DND-41 (cell line): ENCODE measurements around the gene APOL6.
A peak's percentile ranks its signal among the peaks of the same experiment; 100 is the strongest.

Source experiments
- ATAC-seq: fragments of 200-7000 bp; cut with Tn5 transposase; 3 replicates; pipeline ENCODE4 v1.9.1; 2021; ENCODE audit warnings: low read depth; ENCODE audit not compliant: insufficient read depth
- DNase-seq: peaks from one replicate; pipeline ENCODE4 v3.0.0-alpha.2; 2020
- H2AFZ ChIP-seq: 2 replicates; pipeline ENCODE4 v1.6.0; 2012; ENCODE audit warnings: low read depth, low read length
- H3K27ac ChIP-seq: 2 replicates; pipeline ENCODE4 v1.5.1; 2012; ENCODE audit warnings: low read length, inconsistent platforms
- H3K27me3 ChIP-seq: fragments of 200-600 bp; sonication (generic); 2 replicates; pipeline ENCODE4 v1.6.0; 2012; ENCODE audit warnings: low read length, mild to moderate bottlenecking, inconsistent platforms; ENCODE audit not compliant: insufficient read depth, poor library complexity
- H3K36me3 ChIP-seq: 2 replicates; pipeline ENCODE4 v1.5.1; 2012; ENCODE audit warnings: low read length, inconsistent platforms; ENCODE audit not compliant: insufficient read depth
- H3K4me1 ChIP-seq: 2 replicates; pipeline ENCODE4 v1.5.1; 2012; ENCODE audit warnings: mild to moderate bottlenecking, low read length; ENCODE audit not compliant: insufficient read depth
- H3K4me2 ChIP-seq: 2 replicates; pipeline ENCODE4 v1.6.0; 2012; ENCODE audit warnings: mild to moderate bottlenecking, moderate library complexity, low read length, inconsistent platforms; ENCODE audit not compliant: insufficient read depth
- H3K4me3 ChIP-seq, 2 experiments: fragments of 200-600 bp in 1 of 2; shearing (Covaris generic) in 1 of 2; 2 replicates each; pipeline ENCODE4 v1.5.1; 2012 to 2016; ENCODE audit warnings: inconsistent platforms in 2 of 2, low read length in 2 of 2, mild to moderate bottlenecking in 2 of 2, low read depth in 1 of 2, moderate library complexity in 1 of 2
- H3K79me2 ChIP-seq: 2 replicates; pipeline ENCODE4 v1.6.0; 2012; ENCODE audit warnings: low read length, inconsistent platforms; ENCODE audit not compliant: insufficient read depth
- H3K9ac ChIP-seq: 2 replicates; pipeline ENCODE4 v1.6.0; 2012; ENCODE audit warnings: low read depth, mild to moderate bottlenecking, inconsistent platforms, low read length, moderate library complexity
- H3K9me3 ChIP-seq: 2 replicates; pipeline ENCODE4 v1.5.1; 2012; ENCODE audit warnings: low read length, moderate library complexity, mild to moderate bottlenecking, inconsistent platforms; ENCODE audit not compliant: insufficient read depth, severe bottlenecking
- H4K20me1 ChIP-seq: 2 replicates; pipeline ENCODE4 v1.6.0; 2012; ENCODE audit warnings: low read length; ENCODE audit not compliant: insufficient read depth
- CTCF ChIP-seq: IDR thresholded peaks from 2 replicates; pipeline ENCODE4 v1.5.1; 2012; ENCODE audit warnings: borderline replicate concordance, low read length, moderate library complexity, mild to moderate bottlenecking; ENCODE audit not compliant: poor library complexity, severe bottlenecking; ENCODE audit errors: extremely low read depth
- EZH2 ChIP-seq: IDR thresholded peaks from 3 replicates; pipeline ENCODE4 v1.6.1; 2012; ENCODE audit warnings: borderline replicate concordance, low read depth, mild to moderate bottlenecking, moderate library complexity, low read length, inconsistent platforms; ENCODE audit not compliant: severe bottlenecking

APOL6 gene

GRCh38 chr22:35661464-35661863 is 13.2 kb downstream of the APOL6 start:
- H3K9ac ChIP-seq: no peak overlapping the region
- peaks cover 42% of the 10 kb centered on the region for H3K4me1 ChIP-seq
- H4K20me1 ChIP-seq: no peaks in the 10 kb centered on the region
- H3K9me3 ChIP-seq: peaks cover 48% of the 10 kb centered on the region
- peaks cover 34% of the 10 kb centered on the region for H3K79me2 ChIP-seq
- no peak overlapping the region for H3K4me2 ChIP-seq
- DNase-seq (no peak), ATAC-seq (no peak)
- H3K27ac ChIP-seq: peak overlapping the region; percentile 86
- H2AFZ ChIP-seq: no peak overlapping the region
- H3K4me3 ChIP-seq: no peak overlapping the region
- no peaks in the 10 kb centered on the region for H3K27me3 ChIP-seq
- TF ChIP-seq EZH2: no peak
- no peak for TF ChIP-seq CTCF
- H3K36me3 ChIP-seq: peaks cover 86% of the 10 kb centered on the region

GRCh38 chr22:35662914-35663313 is 14.7 kb downstream of the APOL6 start:
- no peak for ATAC-seq
- peaks cover 55% of the 10 kb centered on the region for H3K9me3 ChIP-seq
- no peak overlapping the region for H3K4me3 ChIP-seq
- no peak overlapping the region for H3K4me2 ChIP-seq
- H3K79me2 ChIP-seq: peaks cover 20% of the 10 kb centered on the region
- TF ChIP-seq CTCF: no peak
- no peaks in the 10 kb centered on the region for H3K27me3 ChIP-seq
- H3K4me1 ChIP-seq: peaks cover 35% of the 10 kb centered on the region
- peaks cover 81% of the 10 kb centered on the region for H3K36me3 ChIP-seq
- no peak for DNase-seq
- H3K27ac ChIP-seq: no peak overlapping the region
- H3K9ac ChIP-seq: no peak overlapping the region
- no peak overlapping the region for H2AFZ ChIP-seq
- H4K20me1 ChIP-seq: no peaks in the 10 kb centered on the region

- Histone ChIP-seq H3K27me3 (no peaks in the 10 kb centered on the region), H4K20me1 (no peaks in the 10 kb centered on the region), H3K79me2 (peaks cover 18% of the 10 kb centered on the region), H2AFZ (no peak overlapping the region), H3K36me3 (peaks cover 76% of the 10 kb centered on the region), H3K27ac (no peak overlapping the region), H3K9me3 (peaks cover 55% of the 10 kb centered on the region), H3K4me3 (no peak overlapping the region), H3K4me2 (no peak overlapping the region), H3K9ac (no peak overlapping the region), H3K4me1 (peaks cover 31% of the 10 kb centered on the region)
- DNase-seq (no peak), ATAC-seq (no peak)
- TF ChIP-seq CTCF (no peak), EZH2 (no peak)
Measured at GRCh38 chr22:35663371-35663770, 15.1 kb downstream of the APOL6 start.
